GM12878 (cell line): ENCODE results near the gene SMARCA4.

Experiments used
- CTCF ChIP-seq, 3 experiments: IDR thresholded peaks in 2 of 3; conservative IDR thresholded peaks in 1 of 3; 2 replicates each; pipeline ENCODE4 v1.5.1; 2011; ENCODE audit warnings: low read depth in 3 of 3, low read length in 3 of 3, mild to moderate bottlenecking in 3 of 3, control low read depth in 2 of 3, moderate library complexity in 2 of 3, inconsistent platforms in 1 of 3, mixed read lengths in 1 of 3; ENCODE audit not compliant: control insufficient read depth in 2 of 3, insufficient read depth in 1 of 3; ENCODE audit errors: extremely low read depth in 1 of 3
- MAX ChIP-seq: IDR thresholded peaks from 2 replicates; pipeline ENCODE4 v1.6.1; 2012; ENCODE audit warnings: low read depth, low read length, improper control_type of control experiment
- POLR2A ChIP-seq: IDR thresholded peaks from 2 replicates; pipeline ENCODE4 v1.6.1; 2011; ENCODE audit warnings: low read depth, mild to moderate bottlenecking, low read length
- POLR2AphosphoS5 ChIP-seq: IDR thresholded peaks from 2 replicates; pipeline ENCODE4 v1.6.1; 2011; ENCODE audit warnings: mild to moderate bottlenecking, low read length, inconsistent platforms
- RELA ChIP-seq: fragments of 450-650 bp; IDR thresholded peaks from 2 replicates; pipeline ENCODE4 v1.8.0; 2014; ENCODE audit warnings: borderline replicate concordance; ENCODE audit not compliant: partially characterized antibody
- REST ChIP-seq: IDR thresholded peaks from 2 replicates; pipeline ENCODE4 v1.6.1; 2012; ENCODE audit warnings: mild to moderate bottlenecking, low read depth, low read length
- SIN3A ChIP-seq: IDR thresholded peaks from 2 replicates; pipeline ENCODE4 v1.6.1; 2012; ENCODE audit warnings: low read depth, low read length, improper control_type of control experiment
- SIX5 ChIP-seq: IDR thresholded peaks from 2 replicates; pipeline ENCODE4 v1.6.1; 2011; ENCODE audit warnings: mild to moderate bottlenecking, low read depth, low read length, moderate library complexity; ENCODE audit not compliant: severe bottlenecking
- SUZ12 ChIP-seq: fragments of 200-600 bp; sonication (generic); IDR thresholded peaks from one replicate; pipeline ENCODE4 v1.6.1; 2018; ENCODE audit warnings: antibody characterized with exemption, mild to moderate bottlenecking; ENCODE audit not compliant: unreplicated experiment
- TAF1 ChIP-seq: IDR thresholded peaks from 2 replicates; pipeline ENCODE4 v1.6.1; 2011; ENCODE audit warnings: mild to moderate bottlenecking, low read depth, low read length, borderline replicate concordance
- ZBTB40 ChIP-seq: fragments of 450-650 bp; IDR thresholded peaks from 2 replicates; pipeline ENCODE4 v1.6.1; 2016; ENCODE audit warnings: mild to moderate bottlenecking, moderate library complexity, borderline replicate concordance

- TF ChIP-seq RELA (no peak), SIN3A (no peak), POLR2AphosphoS5 (no peak), TAF1 (no peak), CTCF (IDR thresholded peaks at IDR 0.05 in 2 of 3, conservative IDR thresholded peaks at IDR 0.05 in 1 of 3; ENCODE audit: control insufficient read depth in 2 of 3, extremely low read depth in 1 of 3, insufficient read depth in 1 of 3, low read depth in 3 of 3, low read length in 3 of 3) (no peak), SUZ12 (no peak), REST (no peak), SIX5 (no peak), POLR2A (no peak), MAX (no peak), ZBTB40 (no peak)
Measured at GRCh38 chr19:10929402-10929794, 31.4 kb upstream of the SMARCA4 start.
